Liver (tissue), 9 donors: ENCODE data around the gene LGR5. TPM values are rescaled to one million over a fixed set of nuclear protein-coding genes. Genes with fewer than 3 reads are reported as not detected.
"Not testable (repeated sequence)": the region's sequence is repeated elsewhere in the genome, so short reads cannot be mapped to it uniquely, and the experiment has no call there.

Experiments
- DNase-seq: peaks from one replicate; pipeline ENCODE4 v3.0.0-alpha.2; 2017; ENCODE audit warnings: low spot score
- H3K27ac ChIP-seq, 2 donors: one replicate each; pipeline ENCODE4 v1.7.0; 2013; ENCODE audit warnings: inconsistent platforms in 2 of 2, low read length in 2 of 2, control low read depth in 1 of 2, low read depth in 1 of 2, mild to moderate bottlenecking in 1 of 2
- H3K27me3 ChIP-seq, 4 donors: one replicate each; pipeline versions ENCODE4 v1.6.1 to v1.7.0; 2013; ENCODE audit warnings: low read length in 3 of 4, inconsistent platforms in 1 of 4, mild to moderate bottlenecking in 1 of 4, moderate library complexity in 1 of 4; ENCODE audit not compliant: control insufficient read depth in 4 of 4, insufficient read depth in 4 of 4
- H3K36me3 ChIP-seq, 4 donors: one replicate each; pipeline versions ENCODE4 v1.6.1 to v1.7.0; 2013; ENCODE audit warnings: low read length in 3 of 4, mild to moderate bottlenecking in 3 of 4, low read depth in 1 of 4, moderate library complexity in 1 of 4; ENCODE audit not compliant: control insufficient read depth in 4 of 4, insufficient read depth in 3 of 4
- H3K4me1 ChIP-seq, 4 donors: one replicate each; pipeline versions ENCODE4 v1.6.1 to v1.7.0; 2013; ENCODE audit warnings: low read length in 3 of 4, mild to moderate bottlenecking in 3 of 4, moderate library complexity in 1 of 4; ENCODE audit not compliant: control insufficient read depth in 4 of 4, insufficient read depth in 4 of 4
- H3K4me3 ChIP-seq, 3 donors: one replicate each; pipeline versions ENCODE4 v1.6.1 to v1.7.0; 2013; ENCODE audit warnings: low read length in 3 of 3, control low read depth in 1 of 3, low read depth in 1 of 3, mild to moderate bottlenecking in 1 of 3
- H3K9ac ChIP-seq, 2 donors: one replicate each; pipeline ENCODE4 v1.7.0; 2013; ENCODE audit warnings: low read length in 2 of 2, mild to moderate bottlenecking in 2 of 2, moderate library complexity in 2 of 2, control low read depth in 1 of 2, low read depth in 1 of 2
- H3K9me3 ChIP-seq, 4 donors: one replicate each; pipeline versions ENCODE4 v1.6.1 to v1.7.0; 2013; ENCODE audit warnings: low read length in 3 of 4; ENCODE audit not compliant: control insufficient read depth in 4 of 4
- EGR1 ChIP-seq, 2 donors: IDR thresholded peaks; 2 replicates each; pipeline ENCODE4 v1.6.1; 2016 to 2018; ENCODE audit warnings: antibody characterized with exemption in 2 of 2, low read depth in 2 of 2
- FOXA1 ChIP-seq: IDR thresholded peaks from 2 replicates; pipeline ENCODE4 v1.6.1; 2016; ENCODE audit warnings: antibody characterized with exemption
- FOXA2 ChIP-seq: IDR thresholded peaks from 2 replicates; pipeline ENCODE4 v1.6.1; 2016; ENCODE audit warnings: antibody characterized with exemption
- GABPA ChIP-seq, 2 donors: IDR thresholded peaks in 1 of 2; conservative IDR thresholded peaks in 1 of 2; 2 replicates each; pipeline ENCODE4 v1.6.1; 2016; ENCODE audit warnings: antibody characterized with exemption in 2 of 2, mild to moderate bottlenecking in 1 of 2, moderate library complexity in 1 of 2
- HNF4A ChIP-seq, 2 donors: conservative IDR thresholded peaks; 2 replicates each; pipeline ENCODE4 v1.6.1; 2016; ENCODE audit warnings: antibody characterized with exemption in 2 of 2, mild to moderate bottlenecking in 2 of 2
- HNF4G ChIP-seq: IDR thresholded peaks from 2 replicates; pipeline ENCODE4 v1.6.1; 2016; ENCODE audit warnings: antibody characterized with exemption
- JUND ChIP-seq, 2 donors: IDR thresholded peaks; 2 replicates each; pipeline ENCODE4 v1.6.1; 2016; ENCODE audit warnings: antibody characterized with exemption in 2 of 2
- NR2F2 ChIP-seq: IDR thresholded peaks from 2 replicates; pipeline ENCODE4 v1.6.1; 2016; ENCODE audit warnings: antibody characterized with exemption
- RAD21 ChIP-seq, 2 donors: IDR thresholded peaks; 2 replicates each; pipeline ENCODE4 v1.6.1; 2016; ENCODE audit warnings: antibody characterized with exemption in 2 of 2, mild to moderate bottlenecking in 2 of 2
- SP1 ChIP-seq: IDR thresholded peaks from 2 replicates; pipeline ENCODE4 v1.6.1; 2018; ENCODE audit warnings: antibody characterized with exemption, mild to moderate bottlenecking
- TAF1 ChIP-seq: conservative IDR thresholded peaks from 2 replicates; pipeline ENCODE4 v1.6.1; 2016; ENCODE audit warnings: antibody characterized with exemption, mild to moderate bottlenecking
- YY1 ChIP-seq: IDR thresholded peaks from 2 replicates; pipeline ENCODE4 v1.6.1; 2016; ENCODE audit warnings: antibody characterized with exemption, mild to moderate bottlenecking
- WGBS: extraction: QIAGEN DNeasy Blood & Tissue Kit; methylation state at CpG from one replicate; pipeline ENCODE4 v1.1.7; 2013; 5-methylcytosine and 5-hydroxymethylcytosine counted together
- polyA plus RNA-seq, 2 donors: library from polyadenylated mRNA; stranded (reverse) in 1 of 2; unstranded in 1 of 2; fragments of 200-250 nt in 1 of 2; fragments of >200 nt in 1 of 2; fragmentation: Nextera tagmentation in 1 of 2; extraction: Ambion mirVana in 1 of 2; gene quantifications; one replicate each; pipeline versions ENCODE4 v1.2.1 to v1.2.3, GENCODE V29; 2013 to 2015
- total RNA-seq, 2 donors: library from RNA; depleted of rRNA; stranded (reverse); fragments of >200 nt; gene quantifications; one replicate each; pipeline ENCODE4 v1.2.3, GENCODE V29; 2014
- TF ChIP-seq, protein P1 (sequence below): IDR thresholded peaks from 2 replicates; pipeline ENCODE4 v1.6.1; 2016; ENCODE audit warnings: antibody characterized with exemption
- TF ChIP-seq, protein P2 (sequence below): IDR thresholded peaks from 2 replicates; pipeline ENCODE4 v1.6.1; 2016; ENCODE audit warnings: antibody characterized with exemption, mild to moderate bottlenecking
- TF ChIP-seq, protein P3 (sequence below): IDR thresholded peaks from 2 replicates; pipeline ENCODE4 v1.6.1; 2016; ENCODE audit warnings: antibody characterized with exemption
- TF ChIP-seq, protein P4 (sequence below): IDR thresholded peaks from 2 replicates; pipeline ENCODE4 v1.6.1; 2016; ENCODE audit warnings: antibody characterized with exemption
- donor health status: healthy.
- donor health status: healthy.
- donor health status: healthy.
- donor health status: healthy.
- donor health status: healthy.

LGR5 gene
- total and polyA plus RNA-seq, 4 donors = 0.17 to 0.99 (median 0.82) TPM

DNA sequence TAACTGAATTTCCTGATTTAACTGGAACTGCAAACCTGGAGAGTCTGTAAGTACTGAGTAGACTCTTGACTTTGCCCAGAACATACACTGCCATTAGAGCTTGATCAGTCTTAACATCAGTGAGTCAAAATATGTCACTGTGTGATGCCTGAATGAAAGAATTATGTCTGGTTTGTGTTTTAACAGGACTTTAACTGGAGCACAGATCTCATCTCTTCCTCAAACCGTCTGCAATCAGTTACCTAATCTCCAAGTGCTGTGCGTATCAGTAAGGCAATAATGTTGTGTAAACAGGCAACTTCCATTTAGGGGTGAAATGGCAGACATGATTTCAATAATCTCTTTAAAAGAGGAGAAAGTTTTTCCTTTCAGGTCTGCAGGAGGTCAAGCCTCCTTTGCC, 127.1 kb downstream of the LGR5 start:
- Histone ChIP-seq H3K9me3 (no peaks in the 10 kb centered on the region), H3K27me3 (no peaks in the 10 kb centered on the region), H3K4me3 (no peak overlapping the region), H3K9ac (no peak overlapping the region), H3K27ac (no peak overlapping the region), H3K36me3 (no peaks in the 10 kb centered on the region), H3K4me1 (no peaks in the 10 kb centered on the region)
- TF ChIP-seq NR2F2 (no peak), FOXA1 (no peak), HNF4G (no peak), HNF4A (conservative IDR thresholded peaks at IDR 0.05) (no peak), TAF1 (no peak), YY1 (no peak), EGR1 (IDR thresholded peaks at IDR 0.05; ENCODE audit: low read depth in 2 of 2) (no peak)
- TF ChIP-seq, protein P1, sequence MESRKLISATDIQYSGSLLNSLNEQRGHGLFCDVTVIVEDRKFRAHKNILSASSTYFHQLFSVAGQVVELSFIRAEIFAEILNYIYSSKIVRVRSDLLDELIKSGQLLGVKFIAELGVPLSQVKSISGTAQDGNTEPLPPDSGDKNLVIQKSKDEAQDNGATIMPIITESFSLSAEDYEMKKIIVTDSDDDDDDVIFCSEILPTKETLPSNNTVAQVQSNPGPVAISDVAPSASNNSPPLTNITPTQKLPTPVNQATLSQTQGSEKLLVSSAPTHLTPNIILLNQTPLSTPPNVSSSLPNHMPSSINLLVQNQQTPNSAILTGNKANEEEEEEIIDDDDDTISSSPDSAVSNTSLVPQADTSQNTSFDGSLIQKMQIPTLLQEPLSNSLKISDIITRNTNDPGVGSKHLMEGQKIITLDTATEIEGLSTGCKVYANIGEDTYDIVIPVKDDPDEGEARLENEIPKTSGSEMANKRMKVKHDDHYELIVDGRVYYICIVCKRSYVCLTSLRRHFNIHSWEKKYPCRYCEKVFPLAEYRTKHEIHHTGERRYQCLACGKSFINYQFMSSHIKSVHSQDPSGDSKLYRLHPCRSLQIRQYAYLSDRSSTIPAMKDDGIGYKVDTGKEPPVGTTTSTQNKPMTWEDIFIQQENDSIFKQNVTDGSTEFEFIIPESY = no peak
- DNase-seq = no peak
- WGBS = 65% methylated on average over 2 of the region's 2 CpGs

DNA sequence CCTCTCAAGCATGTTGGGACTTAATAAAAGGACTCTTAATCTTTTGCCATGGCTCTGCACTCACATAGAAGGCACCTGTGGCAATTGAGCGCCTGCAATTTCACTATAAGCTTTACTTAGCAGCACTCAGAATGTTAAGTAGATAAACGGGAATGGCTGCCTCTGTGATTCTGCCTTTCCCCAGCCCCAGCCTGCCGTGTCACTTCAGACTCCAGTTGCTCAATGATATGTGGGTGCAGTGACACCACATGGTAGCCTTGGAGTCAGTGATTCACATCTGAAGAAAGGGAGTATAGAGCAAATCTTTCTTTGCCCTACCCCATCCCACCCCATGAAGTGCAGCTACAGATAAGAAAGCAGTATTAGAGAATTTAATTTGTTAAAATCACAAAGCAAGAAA, 127.9 kb downstream of the LGR5 start:
- H3K4me3 ChIP-seq = no peak overlapping the region
- H3K27me3 ChIP-seq = no peaks in the 10 kb centered on the region
- TF ChIP-seq RAD21 (IDR thresholded peaks at IDR 0.05) = no peak
- no peak overlapping the region for H3K27ac ChIP-seq
- no peak for DNase-seq
- no peak overlapping the region for H3K9ac ChIP-seq
- H3K9me3 ChIP-seq = no peaks in the 10 kb centered on the region
- no peaks in the 10 kb centered on the region for H3K4me1 ChIP-seq
- 79% methylated on average over 3 of the region's 3 CpGs for WGBS
- no peaks in the 10 kb centered on the region for H3K36me3 ChIP-seq

DNA sequence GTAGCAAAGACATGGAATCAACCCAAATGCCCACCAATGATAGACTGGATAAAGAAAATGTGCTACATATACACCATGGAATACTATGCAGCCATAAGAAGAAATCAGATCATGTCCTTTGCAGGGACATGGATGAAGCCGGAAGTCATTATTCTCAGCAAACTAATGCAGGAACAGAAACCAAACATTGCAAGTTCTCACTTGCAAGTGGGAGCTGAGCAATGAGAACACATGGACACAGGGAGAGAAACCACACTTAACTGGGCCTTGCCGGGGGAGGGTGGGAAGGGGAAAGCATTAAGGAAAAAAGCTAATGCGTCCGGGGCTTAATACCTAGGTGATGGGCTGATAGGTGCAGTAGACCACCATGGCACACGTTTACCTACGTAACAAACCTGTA, 130.3 kb downstream of the LGR5 start:
- not testable (repeated sequence) for H3K9ac ChIP-seq, H3K9me3 ChIP-seq, H3K4me1 ChIP-seq, H3K36me3 ChIP-seq, H3K4me3 ChIP-seq, H3K27ac ChIP-seq, H3K27me3 ChIP-seq, DNase-seq
- WGBS = 96% methylated on average over 6 of the region's 6 CpGs

DNA sequence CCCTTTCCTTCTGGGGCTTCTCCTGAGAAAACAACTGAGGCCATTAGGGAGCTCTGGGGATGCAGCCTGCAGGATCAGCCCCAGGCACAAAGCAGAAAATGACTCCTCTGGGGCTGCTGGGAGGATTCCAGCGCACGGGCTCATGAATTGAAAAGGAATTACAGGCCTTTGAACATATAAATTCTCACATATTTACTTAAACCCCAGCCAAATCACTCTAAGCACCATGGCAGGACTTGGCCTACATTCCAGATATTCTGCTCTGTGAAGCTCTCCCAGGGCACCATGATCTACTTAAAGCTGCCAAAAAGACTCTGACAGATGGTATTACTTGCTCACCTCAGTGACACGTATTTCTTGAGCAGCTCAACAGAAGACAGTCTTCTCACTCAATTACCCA, 136.9 kb downstream of the LGR5 start:
- Histone ChIP-seq H3K4me3 (no peak overlapping the region), H3K9ac (no peak overlapping the region), H3K27ac (no peak overlapping the region), H3K36me3 (no peaks in the 10 kb centered on the region), H3K9me3 (no peaks in the 10 kb centered on the region), H3K4me1 (no peaks in the 10 kb centered on the region), H3K27me3 (no peaks in the 10 kb centered on the region)
- DNase-seq = no peak
- WGBS = 91% methylated on average over 3 of the region's 3 CpGs
- TF ChIP-seq GABPA (IDR thresholded peaks at IDR 0.05 in 1 of 2, conservative IDR thresholded peaks at IDR 0.05 in 1 of 2) = no peak
- TF ChIP-seq HNF4G = no peak
- TF ChIP-seq HNF4A (conservative IDR thresholded peaks at IDR 0.05) = no peak
- TF ChIP-seq, protein P2, sequence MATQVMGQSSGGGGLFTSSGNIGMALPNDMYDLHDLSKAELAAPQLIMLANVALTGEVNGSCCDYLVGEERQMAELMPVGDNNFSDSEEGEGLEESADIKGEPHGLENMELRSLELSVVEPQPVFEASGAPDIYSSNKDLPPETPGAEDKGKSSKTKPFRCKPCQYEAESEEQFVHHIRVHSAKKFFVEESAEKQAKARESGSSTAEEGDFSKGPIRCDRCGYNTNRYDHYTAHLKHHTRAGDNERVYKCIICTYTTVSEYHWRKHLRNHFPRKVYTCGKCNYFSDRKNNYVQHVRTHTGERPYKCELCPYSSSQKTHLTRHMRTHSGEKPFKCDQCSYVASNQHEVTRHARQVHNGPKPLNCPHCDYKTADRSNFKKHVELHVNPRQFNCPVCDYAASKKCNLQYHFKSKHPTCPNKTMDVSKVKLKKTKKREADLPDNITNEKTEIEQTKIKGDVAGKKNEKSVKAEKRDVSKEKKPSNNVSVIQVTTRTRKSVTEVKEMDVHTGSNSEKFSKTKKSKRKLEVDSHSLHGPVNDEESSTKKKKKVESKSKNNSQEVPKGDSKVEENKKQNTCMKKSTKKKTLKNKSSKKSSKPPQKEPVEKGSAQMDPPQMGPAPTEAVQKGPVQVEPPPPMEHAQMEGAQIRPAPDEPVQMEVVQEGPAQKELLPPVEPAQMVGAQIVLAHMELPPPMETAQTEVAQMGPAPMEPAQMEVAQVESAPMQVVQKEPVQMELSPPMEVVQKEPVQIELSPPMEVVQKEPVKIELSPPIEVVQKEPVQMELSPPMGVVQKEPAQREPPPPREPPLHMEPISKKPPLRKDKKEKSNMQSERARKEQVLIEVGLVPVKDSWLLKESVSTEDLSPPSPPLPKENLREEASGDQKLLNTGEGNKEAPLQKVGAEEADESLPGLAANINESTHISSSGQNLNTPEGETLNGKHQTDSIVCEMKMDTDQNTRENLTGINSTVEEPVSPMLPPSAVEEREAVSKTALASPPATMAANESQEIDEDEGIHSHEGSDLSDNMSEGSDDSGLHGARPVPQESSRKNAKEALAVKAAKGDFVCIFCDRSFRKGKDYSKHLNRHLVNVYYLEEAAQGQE = no peak
- TF ChIP-seq YY1 = no peak
- TF ChIP-seq JUND (IDR thresholded peaks at IDR 0.05) = no peak
- TF ChIP-seq, protein P1 = no peak
- TF ChIP-seq, protein P3, sequence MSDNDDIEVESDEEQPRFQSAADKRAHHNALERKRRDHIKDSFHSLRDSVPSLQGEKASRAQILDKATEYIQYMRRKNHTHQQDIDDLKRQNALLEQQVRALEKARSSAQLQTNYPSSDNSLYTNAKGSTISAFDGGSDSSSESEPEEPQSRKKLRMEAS = no peak
- TF ChIP-seq FOXA1 = no peak
- TF ChIP-seq EGR1 (IDR thresholded peaks at IDR 0.05; ENCODE audit: low read depth in 2 of 2) = no peak
- TF ChIP-seq FOXA2 = no peak
- TF ChIP-seq, protein P4, sequence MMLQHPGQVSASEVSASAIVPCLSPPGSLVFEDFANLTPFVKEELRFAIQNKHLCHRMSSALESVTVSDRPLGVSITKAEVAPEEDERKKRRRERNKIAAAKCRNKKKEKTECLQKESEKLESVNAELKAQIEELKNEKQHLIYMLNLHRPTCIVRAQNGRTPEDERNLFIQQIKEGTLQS = no peak
- TF ChIP-seq SP1 = no peak
